ENCODE data around the gene COL17A1. TPM values are rescaled to one million over a fixed set of nuclear protein-coding genes. Genes with fewer than 3 reads are reported as not detected.

Gene COL17A1
- total and polyA plus RNA-seq, 9 of the 15 experiments (the other 6 are each of a cell fraction or from before 2014, with no cell fraction given), result not detected

DNA sequence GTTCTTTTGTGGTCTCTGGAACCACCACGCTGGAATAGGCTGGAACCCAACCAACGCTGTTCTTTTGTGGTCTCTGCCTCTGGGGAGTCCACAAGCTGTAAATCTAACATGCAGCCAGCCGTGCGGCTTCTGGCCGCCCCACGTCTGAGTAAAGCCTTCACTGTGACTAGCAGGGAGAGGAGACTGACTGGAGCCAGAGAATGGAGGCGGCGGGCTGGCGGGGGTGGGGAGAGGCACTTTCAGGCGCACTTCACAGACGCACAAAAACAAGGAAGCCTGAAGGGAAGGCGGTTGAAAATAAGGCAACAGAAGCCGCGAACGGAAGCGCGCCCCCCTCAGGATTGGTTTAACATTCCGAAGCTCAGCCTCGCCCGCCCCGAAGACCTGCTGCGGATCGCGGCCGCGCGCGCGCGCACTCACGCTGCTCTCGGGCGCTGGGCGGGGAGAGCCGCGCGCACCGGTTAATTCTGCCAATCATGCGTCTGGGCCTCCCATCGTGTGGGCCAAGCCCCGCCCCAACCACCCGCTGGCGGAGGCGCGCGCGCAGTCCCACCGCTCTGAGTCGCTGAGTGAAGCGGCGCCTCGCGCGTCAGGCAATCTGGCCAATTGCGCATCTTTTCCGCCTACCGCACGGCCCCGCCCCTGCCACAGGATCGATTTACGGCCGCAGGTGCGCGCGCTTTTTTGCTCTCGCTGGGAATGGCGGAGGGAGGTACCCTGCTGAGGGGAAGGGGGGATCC, 36.0 kb upstream of the COL17A1 start, which contains the start of gene SFR1 (continued):
- TF ChIP-seq, protein P1, sequence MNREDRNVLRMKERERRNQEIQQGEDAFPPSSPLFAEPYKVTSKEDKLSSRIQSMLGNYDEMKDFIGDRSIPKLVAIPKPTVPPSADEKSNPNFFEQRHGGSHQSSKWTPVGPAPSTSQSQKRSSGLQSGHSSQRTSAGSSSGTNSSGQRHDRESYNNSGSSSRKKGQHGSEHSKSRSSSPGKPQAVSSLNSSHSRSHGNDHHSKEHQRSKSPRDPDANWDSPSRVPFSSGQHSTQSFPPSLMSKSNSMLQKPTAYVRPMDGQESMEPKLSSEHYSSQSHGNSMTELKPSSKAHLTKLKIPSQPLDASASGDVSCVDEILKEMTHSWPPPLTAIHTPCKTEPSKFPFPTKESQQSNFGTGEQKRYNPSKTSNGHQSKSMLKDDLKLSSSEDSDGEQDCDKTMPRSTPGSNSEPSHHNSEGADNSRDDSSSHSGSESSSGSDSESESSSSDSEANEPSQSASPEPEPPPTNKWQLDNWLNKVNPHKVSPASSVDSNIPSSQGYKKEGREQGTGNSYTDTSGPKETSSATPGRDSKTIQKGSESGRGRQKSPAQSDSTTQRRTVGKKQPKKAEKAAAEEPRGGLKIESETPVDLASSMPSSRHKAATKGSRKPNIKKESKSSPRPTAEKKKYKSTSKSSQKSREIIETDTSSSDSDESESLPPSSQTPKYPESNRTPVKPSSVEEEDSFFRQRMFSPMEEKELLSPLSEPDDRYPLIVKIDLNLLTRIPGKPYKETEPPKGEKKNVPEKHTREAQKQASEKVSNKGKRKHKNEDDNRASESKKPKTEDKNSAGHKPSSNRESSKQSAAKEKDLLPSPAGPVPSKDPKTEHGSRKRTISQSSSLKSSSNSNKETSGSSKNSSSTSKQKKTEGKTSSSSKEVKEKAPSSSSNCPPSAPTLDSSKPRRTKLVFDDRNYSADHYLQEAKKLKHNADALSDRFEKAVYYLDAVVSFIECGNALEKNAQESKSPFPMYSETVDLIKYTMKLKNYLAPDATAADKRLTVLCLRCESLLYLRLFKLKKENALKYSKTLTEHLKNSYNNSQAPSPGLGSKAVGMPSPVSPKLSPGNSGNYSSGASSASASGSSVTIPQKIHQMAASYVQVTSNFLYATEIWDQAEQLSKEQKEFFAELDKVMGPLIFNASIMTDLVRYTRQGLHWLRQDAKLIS (CRISPR knock-in tag; IDR thresholded peaks at IDR 0.05), result peak; percentile 79; the same call in 1 of the 2 replicates
- TF ChIP-seq, protein P2, sequence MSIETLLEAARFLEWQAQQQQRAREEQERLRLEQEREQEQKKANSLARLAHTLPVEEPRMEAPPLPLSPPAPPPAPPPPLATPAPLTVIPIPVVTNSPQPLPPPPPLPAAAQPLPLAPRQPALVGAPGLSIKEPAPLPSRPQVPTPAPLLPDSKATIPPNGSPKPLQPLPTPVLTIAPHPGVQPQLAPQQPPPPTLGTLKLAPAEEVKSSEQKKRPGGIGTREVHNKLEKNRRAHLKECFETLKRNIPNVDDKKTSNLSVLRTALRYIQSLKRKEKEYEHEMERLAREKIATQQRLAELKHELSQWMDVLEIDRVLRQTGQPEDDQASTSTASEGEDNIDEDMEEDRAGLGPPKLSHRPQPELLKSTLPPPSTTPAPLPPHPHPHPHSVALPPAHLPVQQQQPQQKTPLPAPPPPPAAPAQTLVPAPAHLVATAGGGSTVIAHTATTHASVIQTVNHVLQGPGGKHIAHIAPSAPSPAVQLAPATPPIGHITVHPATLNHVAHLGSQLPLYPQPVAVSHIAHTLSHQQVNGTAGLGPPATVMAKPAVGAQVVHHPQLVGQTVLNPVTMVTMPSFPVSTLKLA (conservative IDR thresholded peaks at IDR 0.05), result peak; percentile 18 to 53; a peak in 3 of 4 replicates
- TF ChIP-seq ATF7 (IDR thresholded peaks at IDR 0.05) (peak; percentile 74; the same call in 1 of the 2 replicates), ZNF780A (CRISPR knock-in tag; IDR thresholded peaks at IDR 0.05) (no peak), NELFE (IDR thresholded peaks at IDR 0.05; ENCODE audit: insufficient read depth, insufficient read length) (no peak), MTA3 (IDR thresholded peaks at IDR 0.05; ENCODE audit: borderline replicate concordance) (peak; percentile 47; the same call in 1 of the 2 replicates), PTBP1 (IDR thresholded peaks at IDR 0.05; ENCODE audit: low read depth, low read length) (no peak), MBD2 (IDR thresholded peaks at IDR 0.05; ENCODE audit: borderline replicate concordance, low read depth) (peak; percentile 44; the same call in 1 of the 2 replicates), U2AF2 (optimal IDR thresholded peaks at IDR 0.05; ENCODE audit: low read depth, low read length) (no peak), ZNF584 (CRISPR knock-in tag; IDR thresholded peaks at IDR 0.05; ENCODE audit: low read depth) (0 out of 2 replicates have a peak, but pooled peaks have one; percentile 5), HDAC8 (tag; IDR thresholded peaks at IDR 0.05) (no peak), NFE2 (IDR thresholded peaks at IDR 0.05; ENCODE audit: low read depth) (peak; percentile 50; the same call in 1 of the 2 replicates)
- TF ChIP-seq, protein P3, sequence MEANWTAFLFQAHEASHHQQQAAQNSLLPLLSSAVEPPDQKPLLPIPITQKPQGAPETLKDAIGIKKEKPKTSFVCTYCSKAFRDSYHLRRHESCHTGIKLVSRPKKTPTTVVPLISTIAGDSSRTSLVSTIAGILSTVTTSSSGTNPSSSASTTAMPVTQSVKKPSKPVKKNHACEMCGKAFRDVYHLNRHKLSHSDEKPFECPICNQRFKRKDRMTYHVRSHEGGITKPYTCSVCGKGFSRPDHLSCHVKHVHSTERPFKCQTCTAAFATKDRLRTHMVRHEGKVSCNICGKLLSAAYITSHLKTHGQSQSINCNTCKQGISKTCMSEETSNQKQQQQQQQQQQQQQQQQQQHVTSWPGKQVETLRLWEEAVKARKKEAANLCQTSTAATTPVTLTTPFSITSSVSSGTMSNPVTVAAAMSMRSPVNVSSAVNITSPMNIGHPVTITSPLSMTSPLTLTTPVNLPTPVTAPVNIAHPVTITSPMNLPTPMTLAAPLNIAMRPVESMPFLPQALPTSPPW (CRISPR knock-in tag; IDR thresholded peaks at IDR 0.05), result peak; percentile 45
- TF ChIP-seq, protein P4, sequence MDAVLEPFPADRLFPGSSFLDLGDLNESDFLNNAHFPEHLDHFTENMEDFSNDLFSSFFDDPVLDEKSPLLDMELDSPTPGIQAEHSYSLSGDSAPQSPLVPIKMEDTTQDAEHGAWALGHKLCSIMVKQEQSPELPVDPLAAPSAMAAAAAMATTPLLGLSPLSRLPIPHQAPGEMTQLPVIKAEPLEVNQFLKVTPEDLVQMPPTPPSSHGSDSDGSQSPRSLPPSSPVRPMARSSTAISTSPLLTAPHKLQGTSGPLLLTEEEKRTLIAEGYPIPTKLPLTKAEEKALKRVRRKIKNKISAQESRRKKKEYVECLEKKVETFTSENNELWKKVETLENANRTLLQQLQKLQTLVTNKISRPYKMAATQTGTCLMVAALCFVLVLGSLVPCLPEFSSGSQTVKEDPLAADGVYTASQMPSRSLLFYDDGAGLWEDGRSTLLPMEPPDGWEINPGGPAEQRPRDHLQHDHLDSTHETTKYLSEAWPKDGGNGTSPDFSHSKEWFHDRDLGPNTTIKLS (IDR thresholded peaks at IDR 0.05; ENCODE audit: borderline replicate concordance, low read depth), result no peak
- TF ChIP-seq, protein P5, sequence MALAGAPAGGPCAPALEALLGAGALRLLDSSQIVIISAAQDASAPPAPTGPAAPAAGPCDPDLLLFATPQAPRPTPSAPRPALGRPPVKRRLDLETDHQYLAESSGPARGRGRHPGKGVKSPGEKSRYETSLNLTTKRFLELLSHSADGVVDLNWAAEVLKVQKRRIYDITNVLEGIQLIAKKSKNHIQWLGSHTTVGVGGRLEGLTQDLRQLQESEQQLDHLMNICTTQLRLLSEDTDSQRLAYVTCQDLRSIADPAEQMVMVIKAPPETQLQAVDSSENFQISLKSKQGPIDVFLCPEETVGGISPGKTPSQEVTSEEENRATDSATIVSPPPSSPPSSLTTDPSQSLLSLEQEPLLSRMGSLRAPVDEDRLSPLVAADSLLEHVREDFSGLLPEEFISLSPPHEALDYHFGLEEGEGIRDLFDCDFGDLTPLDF (CRISPR knock-in tag; IDR thresholded peaks at IDR 0.05), result peak; percentile 78
